ENCODE data around the gene JUNB.

The JUNB gene

GRCh38 chr19:12773571-12773970, 17.7 kb upstream of the JUNB start:
- no peak for DNase-seq (ENCODE audit: low read depth in 1 of 2, low spot score in 1 of 2)

GRCh38 chr19:12774588-12775555, 16.4 kb upstream of the JUNB start, which contains the start of gene HOOK2:
TSS of gene HOOK2 (minus strand) at chr19:12775552. CDS start at chr19:12775449, 103 bp downstream.
- no peak for DNase-seq (ENCODE audit: low read depth in 1 of 2, low spot score in 1 of 2)

- DNase-seq (ENCODE audit: low read depth in 1 of 2, low spot score in 1 of 2) = peak; percentile 69 to 73
Measured at GRCh38 chr19:12777217-12778016, 13.9 kb upstream of the JUNB start.

GRCh38 chr19:12778017-12778904, 13.0 kb upstream of the JUNB start:
- DNase-seq (ENCODE audit: low read depth in 1 of 2, low spot score in 1 of 2) = no peak

- DNase-seq (ENCODE audit: low read depth in 1 of 2, low spot score in 1 of 2) = no peak
Measured at GRCh38 chr19:12778905-12779161, 12.5 kb upstream of the JUNB start.

GRCh38 chr19:12779162-12779993, 11.9 kb upstream of the JUNB start:
- no peak for DNase-seq (ENCODE audit: low read depth in 1 of 2, low spot score in 1 of 2)

- no peak for DNase-seq (ENCODE audit: low read depth in 1 of 2, low spot score in 1 of 2)
Measured at GRCh38 chr19:12782174-12782423, 9.2 kb upstream of the JUNB start.

- DNase-seq (ENCODE audit: low read depth in 1 of 2, low spot score in 1 of 2) = peak; percentile 76 to 78
Measured at GRCh38 chr19:12782424-12783290, 8.6 kb upstream of the JUNB start.

GRCh38 chr19:12783291-12783848, 7.9 kb upstream of the JUNB start:
- no peak for DNase-seq (ENCODE audit: low read depth in 1 of 2, low spot score in 1 of 2)

- no peak for DNase-seq (ENCODE audit: low read depth in 1 of 2, low spot score in 1 of 2)
Measured at GRCh38 chr19:12783849-12784393, 7.4 kb upstream of the JUNB start.

- no peak for DNase-seq (ENCODE audit: low read depth in 1 of 2, low spot score in 1 of 2)
Measured at GRCh38 chr19:12784394-12784870, 6.9 kb upstream of the JUNB start.

- DNase-seq (ENCODE audit: low read depth in 1 of 2, low spot score in 1 of 2) = no peak
Measured at GRCh38 chr19:12784871-12785430, 6.3 kb upstream of the JUNB start.

- DNase-seq (ENCODE audit: low read depth in 1 of 2, low spot score in 1 of 2) = no peak
Measured at GRCh38 chr19:12785431-12786031, 5.8 kb upstream of the JUNB start.

GRCh38 chr19:12786141-12786870, 5.0 kb upstream of the JUNB start:
- DNase-seq (ENCODE audit: low read depth in 1 of 2, low spot score in 1 of 2) = no peak

GRCh38 chr19:12786952-12787351, 4.3 kb upstream of the JUNB start:
- DNase-seq (ENCODE audit: low read depth in 1 of 2, low spot score in 1 of 2) = no peak

GRCh38 chr19:12787458-12787857, 3.8 kb upstream of the JUNB start:
- no peak for DNase-seq (ENCODE audit: low read depth in 1 of 2, low spot score in 1 of 2)

GRCh38 chr19:12788042-12788681, 3.1 kb upstream of the JUNB start:
- DNase-seq (ENCODE audit: low read depth in 1 of 2, low spot score in 1 of 2) = no peak
